Measurements from ENCODE around the gene UGT2B10.
"Not testable (repeated sequence)": the region's sequence is repeated elsewhere in the genome, so short reads cannot be mapped to it uniquely, and the experiment has no call there.

The UGT2B10 gene

DNA sequence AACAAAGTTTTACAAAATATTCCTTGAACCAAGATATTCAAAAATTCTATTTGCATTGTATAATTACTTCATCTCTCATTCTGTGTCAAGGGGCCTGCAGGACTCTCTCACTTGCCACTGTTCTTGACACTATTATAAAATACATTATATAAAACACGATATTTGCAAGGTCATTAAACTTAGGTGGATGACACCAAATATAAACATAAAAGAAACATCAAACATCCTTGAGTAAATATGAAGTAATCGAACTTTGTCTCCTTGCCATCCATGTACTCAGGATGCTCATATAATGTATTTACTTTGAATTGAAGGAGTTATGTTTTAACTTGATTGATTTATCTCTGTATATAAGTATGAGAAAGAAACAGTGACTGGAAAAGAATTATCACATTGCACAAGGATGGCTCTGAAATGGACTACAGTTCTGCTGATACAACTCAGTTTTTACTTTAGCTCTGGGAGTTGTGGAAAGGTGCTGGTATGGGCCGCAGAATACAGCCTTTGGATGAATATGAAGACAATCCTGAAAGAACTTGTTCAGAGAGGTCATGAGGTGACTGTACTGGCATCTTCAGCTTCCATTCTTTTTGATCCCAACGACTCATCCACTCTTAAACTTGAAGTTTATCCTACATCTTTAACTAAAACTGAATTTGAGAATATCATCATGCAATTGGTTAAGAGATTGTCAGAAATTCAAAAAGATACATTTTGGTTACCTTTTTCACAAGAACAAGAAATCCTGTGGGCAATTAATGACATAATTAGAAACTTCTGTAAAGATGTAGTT, at the start of gene UGT2B10:
Gene UGT2B10, plus strand, starts transcription at position 378 of the 793 bp plus-strand sequence. Its CDS starts 26 bp downstream, at position 404.
- DNase-seq = not testable (repeated sequence)

DNA sequence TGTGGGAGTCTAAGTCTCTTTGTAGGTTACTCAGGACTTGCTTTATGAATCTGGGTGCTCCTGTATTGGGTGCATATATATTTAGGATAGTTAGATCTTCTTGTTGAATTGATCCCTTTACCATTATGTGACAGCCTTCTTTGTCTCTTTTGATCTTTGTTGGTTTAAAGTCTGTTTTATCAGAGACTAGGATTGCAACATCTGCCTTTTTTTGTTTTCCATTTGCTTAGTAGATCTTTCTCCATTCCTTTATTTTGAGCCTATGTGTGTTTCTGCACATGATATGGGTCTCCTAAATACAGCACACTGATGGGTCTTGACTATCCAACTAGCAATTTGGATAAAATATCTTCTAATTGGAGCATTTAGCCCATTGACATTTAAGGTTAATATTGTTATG, 44.0 kb upstream of the UGT2B10 start:
- DNase-seq = not testable (repeated sequence)

DNA sequence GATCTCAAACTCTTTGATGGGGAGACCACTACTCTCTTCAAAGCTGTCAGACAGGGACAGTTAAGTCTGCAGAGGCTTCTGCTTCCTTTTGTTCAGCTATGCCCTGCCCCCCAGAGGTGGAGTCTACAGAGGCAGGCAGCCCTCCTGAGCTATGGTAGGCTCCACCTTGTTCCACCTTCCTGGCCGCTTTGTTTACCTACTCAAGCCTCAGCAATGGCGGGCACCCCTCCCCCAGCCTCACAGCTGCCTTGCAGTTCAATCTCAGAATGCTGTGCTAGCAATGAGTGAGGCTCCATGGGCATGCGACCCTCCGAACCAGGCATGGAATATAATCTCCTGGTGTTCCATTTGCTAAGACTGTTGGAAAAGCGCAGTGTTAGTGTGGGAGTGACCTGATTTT, 42.1 kb upstream of the UGT2B10 start:
- no peak for DNase-seq

DNA sequence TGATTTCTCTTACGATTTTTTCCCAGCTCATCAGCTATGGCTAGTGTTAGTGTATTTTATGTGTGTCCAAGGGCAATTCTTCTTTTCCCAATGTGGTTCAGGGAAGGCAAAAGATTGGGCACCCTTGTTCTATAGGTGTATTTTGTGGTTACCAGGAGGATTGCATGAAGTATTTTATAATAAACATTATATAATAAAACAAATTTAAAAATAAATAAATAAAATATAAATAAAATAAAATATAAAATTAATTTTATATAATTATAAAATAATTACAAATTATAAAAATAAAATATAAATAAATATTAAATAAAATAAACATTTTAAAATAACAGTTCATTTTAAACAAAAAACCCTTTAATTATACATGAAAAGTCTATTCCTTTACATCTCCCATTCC, 35.6 kb upstream of the UGT2B10 start:
- no peak for DNase-seq

DNA sequence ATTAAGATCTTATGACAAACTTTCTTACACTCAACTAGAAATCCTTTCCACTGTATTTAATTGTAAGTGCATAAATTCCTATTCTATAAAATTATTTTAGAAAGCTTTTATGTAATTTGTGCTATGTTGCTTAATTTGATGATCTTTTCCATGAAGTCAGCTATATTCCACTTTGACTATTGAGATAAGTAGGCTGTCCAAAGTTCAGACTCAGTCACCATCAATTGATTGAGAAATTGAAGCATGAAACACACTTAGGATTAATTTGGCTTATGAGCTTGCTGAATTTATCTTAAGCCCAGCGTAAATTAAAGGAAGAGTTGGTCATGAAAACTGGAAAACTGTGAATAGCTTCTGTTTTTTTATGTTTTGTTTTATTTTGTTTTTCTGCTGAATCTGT, 18.7 kb upstream of the UGT2B10 start:
- no peak for DNase-seq

DNA sequence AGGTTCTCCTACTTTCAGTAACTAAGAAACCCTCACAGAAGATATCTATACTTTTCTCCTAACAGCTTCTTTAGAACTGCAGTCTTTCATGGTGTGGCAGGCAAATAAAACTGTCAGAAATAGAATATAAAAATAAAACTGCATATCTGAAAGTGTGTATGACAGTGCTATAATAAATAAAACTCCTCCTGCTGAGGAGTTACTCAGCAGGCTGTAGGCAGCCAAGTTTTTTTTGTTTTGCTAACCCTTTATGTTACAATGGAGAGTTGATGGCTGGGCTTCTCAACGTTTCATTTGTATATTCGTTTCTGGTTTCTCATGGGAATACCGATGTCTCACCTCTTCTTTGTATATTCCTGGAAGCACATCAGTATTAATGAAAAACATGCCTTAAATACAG, 18.2 kb upstream of the UGT2B10 start:
- no peak for DNase-seq

DNA sequence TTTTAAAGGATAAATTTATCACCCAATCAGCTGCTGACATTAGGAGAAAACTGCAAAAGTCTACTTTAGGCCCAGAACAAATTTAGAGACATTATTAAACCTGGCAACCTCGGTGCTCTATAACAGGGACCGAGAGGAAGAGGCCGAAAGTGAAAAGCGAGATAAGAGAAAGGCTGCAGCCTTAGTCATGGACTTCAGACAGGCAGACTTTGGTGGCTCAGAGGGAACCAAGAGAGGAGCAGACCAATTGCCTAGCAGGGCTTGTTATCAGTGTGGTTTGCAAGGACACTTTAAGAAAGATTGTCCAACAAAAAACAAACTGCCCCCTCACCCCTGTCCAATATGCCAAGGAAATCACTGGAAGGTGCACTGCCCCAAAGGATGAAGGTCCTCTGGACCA, 12.8 kb upstream of the UGT2B10 start:
- no peak for DNase-seq

DNA sequence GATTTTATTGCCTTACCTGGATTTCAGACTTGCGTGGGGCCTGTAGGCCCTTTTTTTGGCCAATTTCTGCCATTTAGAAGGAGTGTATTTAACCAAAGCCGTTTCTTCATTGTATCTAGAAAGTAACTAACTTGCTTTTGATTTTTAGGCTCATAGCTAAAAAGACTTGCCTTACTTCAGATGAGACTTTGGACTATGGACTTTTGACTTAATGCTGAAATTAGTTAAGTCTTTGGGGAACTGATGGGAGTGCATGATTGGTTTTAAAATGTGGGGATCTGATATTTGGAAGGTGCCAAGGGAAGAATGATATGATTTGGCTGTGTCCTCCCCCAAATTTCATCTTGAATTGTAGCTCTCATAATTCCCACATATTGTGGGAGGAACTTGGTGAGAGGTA, 7.7 kb upstream of the UGT2B10 start:
- no peak for DNase-seq

DNA sequence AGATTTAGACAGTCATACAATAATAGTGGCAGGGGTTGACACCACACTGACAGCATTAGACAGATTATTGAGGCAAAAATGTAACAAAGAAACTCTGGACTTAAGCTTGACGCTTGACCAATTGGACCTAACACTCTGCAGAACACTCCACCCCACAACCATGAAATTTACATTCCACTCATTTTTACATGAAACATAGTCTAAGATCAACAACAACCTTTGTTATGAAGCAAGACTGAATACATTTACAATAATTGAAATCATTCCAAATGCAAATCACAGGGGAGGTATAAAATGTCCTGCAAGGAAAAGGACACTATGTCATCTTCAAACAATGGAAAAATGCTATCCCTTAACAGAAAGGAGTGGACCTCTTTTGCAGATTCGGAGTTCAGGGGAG, 4.9 kb upstream of the UGT2B10 start:
- no peak for DNase-seq

DNA sequence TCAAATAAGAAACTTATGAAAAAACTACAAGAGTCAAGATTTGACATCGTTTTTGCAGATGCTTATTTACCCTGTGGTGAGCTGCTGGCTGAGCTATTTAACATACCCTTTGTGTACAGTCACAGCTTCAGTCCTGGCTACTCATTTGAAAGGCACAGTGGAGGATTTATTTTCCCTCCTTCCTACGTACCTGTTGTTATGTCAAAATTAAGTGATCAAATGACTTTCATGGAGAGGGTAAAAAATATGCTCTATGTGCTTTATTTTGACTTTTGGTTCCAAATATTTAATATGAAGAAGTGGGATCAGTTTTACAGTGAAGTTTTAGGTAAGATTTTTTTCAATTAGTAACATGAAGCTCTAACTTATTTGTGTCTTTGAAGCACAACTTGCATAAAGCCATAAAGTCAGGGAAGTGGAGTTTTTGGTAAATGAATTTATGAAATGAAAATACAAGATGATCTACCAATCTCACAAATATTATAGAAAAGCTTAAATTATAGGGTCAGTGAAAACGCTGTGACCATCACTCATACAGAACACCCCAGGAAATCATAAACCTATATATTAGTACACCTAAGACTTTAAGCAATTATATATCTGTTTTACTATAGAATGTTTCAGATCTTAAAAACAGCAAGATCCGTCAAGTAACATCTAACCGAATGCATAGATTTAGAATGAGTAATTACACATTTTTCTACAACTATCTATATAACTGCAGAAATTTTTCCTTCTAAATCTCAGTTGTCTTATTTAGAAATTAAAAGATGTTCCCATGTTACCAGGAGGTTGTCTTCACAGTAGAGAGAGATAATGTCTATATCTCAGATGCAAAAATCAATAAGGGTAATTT, 844 bp downstream of the UGT2B10 start:
- not testable (repeated sequence) for DNase-seq

DNA sequence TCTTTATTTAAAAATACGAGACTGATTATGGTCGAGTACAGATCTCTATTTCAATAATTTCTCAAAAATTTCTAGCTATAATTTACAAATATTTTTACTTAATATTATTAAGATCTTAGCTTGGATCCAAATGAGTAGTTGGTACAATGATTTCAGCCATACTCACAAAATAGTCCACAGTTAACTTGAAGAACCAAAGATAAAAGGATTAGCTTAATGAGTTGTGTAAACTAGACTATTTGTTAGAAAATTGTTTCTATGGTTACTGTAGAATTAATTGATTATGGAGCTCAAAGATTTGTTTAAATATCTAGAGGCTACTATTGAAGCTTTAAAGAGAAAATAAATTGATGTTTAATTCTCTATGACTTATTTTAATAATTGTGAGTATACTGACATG, 1.6 kb downstream of the UGT2B10 start:
- no peak for DNase-seq

DNA sequence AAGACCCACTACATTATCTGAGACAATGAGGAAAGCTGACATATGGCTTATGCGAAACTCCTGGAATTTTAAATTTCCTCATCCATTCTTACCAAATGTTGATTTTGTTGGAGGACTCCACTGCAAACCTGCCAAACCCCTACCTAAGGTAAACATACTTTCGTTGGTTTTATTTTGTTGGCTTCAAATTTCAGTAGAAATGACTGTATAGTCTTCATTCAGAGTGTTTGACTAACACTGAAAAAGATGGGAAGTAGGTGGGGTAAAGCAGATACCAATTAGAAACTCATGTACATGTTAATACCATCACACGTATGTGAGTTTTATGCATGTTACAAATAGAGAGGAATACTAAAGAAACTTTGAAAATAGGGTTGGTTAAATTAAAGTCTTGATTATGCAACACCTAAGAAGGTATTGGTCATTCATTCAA, 2.3 kb downstream of the UGT2B10 start:
- not testable (repeated sequence) for DNase-seq

DNA sequence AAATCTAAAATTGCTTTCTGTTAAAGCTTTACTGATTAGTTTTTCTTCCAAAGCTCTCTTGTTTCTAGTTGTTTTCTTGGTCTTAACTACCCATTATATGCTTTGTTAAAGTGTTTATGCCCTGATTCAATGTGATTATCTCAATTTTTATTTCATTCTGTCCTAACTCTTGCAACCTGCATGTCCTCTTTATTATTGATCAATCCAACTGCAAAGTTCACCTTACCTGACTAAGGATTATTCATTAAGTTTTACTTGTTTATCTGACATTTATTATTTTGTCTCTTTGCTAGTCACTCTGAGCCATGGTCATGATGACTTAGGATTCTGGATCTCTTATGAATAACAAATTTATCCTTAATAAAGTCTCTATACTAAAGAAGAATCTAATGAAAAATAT, 15.8 kb downstream of the UGT2B10 start:
- no peak for DNase-seq

DNA sequence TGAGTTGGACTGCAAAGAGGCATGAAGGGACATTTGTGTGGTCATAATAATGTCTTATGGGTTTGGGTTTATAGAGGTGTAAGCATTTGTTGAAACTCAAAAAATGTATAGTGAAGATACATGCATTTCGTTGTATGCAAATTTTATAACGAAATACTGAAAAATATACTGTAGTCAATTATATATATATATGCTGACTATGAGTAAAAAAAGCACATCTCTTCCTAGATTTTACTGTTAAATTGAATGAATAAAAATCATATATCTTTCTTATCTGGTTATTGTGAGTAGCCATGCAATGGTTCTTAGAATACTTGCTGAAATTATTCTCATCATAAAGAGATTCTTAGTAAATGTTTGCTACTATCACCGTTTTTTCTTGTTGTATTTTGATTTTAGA, 34.5 kb downstream of the UGT2B10 start:
- DNase-seq = no peak

DNA sequence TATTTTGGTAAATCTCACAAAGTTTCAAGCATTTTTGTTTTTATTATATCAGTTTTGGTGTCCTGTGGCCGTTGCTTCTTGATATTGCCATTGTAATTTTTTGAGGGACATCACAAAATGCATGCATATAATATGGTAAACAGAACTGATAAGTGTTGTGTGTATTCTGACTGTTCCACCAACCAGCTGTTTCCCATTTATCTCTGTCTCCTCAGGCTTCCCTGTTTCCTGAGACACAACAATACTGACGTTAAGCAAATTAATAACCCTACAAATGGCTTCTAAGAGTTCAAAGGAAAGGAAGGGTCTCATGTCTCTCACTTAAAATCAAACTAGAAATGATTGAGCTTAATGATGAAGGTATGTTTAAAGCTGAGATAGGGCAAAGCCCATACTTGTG, 40.0 kb downstream of the UGT2B10 start:
- DNase-seq = no peak

DNA sequence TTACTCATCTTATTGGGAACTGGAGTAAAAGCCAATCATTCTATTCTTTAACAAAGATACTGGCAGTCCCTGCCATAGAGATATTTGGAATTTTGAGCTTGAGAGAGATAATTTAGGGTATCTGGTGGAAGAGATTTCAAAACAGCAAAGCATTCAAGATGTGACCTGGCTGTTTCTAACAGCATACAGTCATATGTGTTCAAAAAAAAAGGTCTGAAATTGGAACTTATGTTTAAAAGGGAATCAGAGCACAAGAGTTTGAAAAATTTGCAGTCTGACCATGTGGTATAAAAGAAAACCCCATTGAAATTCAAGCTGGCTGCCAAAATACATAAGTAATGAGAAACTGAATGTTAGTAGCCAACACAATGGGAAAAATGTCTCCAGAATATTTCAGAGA, 42.2 kb downstream of the UGT2B10 start:
- no peak for DNase-seq

DNA sequence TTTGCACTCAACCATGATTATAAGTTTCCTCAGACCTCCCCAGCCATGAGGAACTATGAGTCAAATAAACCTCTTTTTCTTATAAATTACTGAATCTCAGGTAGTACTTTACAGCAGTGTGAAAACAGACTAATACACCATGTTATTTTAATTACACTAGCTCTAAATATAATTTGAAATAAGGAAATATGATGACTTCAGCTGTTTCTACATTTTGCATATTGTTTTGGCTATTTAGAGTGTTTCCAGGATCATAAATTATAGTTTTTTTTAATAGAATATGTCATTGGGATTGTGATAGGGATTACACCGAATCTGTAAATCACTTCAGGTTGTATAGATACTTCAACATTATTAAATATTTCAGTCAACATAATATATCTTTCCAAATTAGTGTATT, 43.9 kb downstream of the UGT2B10 start:
- DNase-seq = no peak

DNA sequence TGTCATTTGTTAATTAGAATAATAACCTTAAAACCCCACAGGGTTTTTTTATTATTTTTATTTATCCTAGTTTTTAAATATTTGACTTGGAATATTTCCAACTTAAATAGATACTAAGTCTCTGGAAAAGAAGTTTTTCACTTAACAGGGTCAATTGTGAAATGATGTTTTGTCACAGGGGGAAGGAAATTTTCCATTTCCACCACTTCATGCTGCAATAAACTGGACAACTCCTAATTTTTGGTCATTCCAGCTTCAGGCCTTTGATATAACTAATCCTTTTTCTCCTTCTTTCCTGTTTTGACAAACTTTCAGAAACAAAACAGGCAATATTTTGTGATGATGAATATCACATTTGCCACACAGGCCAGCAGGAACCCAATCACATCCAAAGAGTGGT, 45.3 kb downstream of the UGT2B10 start:
- no peak for DNase-seq

DNA sequence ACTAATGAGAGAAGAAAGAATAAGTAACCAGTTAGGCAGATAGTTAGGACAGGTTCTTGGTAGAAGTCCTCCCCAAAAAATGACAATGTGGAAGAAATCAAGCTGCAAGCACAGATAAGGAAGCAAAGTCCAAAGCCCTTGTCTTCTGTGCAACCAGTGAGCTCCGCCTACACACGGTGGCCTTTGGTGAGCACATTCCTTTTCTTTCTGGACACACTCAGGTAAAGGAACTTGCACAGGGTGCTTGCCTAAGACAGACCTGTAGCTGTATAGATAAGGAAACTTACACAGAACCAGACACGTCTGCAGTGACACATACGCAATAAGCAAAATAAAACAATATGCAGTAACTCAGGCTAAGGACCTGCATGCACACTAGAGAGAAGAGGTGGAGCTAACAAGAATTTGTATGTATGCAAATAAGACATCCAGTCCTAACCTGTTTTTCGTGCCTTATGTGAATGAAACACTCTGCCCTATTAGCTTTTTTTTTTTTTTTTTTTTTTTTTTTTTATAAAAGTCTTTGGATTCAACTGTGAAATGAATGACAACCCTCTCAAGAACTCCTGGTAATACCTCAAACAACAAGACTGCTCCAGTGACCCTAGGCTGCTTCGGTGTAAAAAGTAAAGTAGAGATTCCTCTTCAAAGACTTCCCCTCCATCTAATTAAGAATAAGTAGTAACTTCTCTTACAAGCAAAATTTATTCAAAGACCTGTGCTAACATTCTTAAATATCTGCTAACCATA, 48.8 kb downstream of the UGT2B10 start:
- no peak for DNase-seq

DNA sequence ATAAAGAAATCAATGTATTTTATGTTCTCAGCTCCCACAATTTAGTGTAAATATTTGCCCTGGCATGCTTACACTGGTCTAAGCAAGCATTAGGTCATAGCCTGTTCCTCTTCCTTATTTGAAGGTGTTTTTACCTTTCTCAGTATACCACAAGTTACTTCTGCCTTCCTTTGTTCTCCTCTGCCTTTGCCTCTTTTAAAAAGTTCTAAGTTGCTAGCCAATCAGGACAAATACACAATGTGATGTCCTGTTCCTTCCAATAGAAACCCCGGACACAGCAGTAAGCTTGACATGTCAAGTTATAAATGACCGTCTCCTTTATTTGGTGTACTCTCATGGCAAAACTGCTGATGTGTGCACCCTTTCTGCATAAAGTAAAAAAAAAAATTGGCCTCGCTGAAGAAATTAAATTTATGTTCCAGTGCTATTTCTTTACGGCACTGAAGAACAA, 49.4 kb downstream of the UGT2B10 start:
- DNase-seq = no peak

DNA sequence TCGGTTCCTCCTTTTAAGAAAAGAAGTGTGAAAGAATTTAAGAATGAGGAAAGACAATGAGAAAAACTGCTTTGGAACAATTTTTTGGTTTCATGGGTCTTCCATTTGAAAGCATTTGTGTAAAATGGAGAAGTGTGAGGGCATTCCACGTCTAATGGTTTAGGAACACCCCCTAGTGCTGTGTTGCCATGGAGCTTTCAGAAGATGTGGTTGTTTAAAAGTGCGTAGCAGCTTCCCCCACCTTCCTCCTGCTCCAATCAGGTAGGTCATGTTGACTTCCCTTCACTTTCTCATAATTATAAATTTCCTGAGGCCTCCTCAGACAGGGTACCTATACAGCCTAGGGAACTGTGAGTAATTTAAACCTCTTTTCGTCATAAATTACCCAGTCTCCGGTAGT, 50.0 kb downstream of the UGT2B10 start:
- DNase-seq = no peak

DNA sequence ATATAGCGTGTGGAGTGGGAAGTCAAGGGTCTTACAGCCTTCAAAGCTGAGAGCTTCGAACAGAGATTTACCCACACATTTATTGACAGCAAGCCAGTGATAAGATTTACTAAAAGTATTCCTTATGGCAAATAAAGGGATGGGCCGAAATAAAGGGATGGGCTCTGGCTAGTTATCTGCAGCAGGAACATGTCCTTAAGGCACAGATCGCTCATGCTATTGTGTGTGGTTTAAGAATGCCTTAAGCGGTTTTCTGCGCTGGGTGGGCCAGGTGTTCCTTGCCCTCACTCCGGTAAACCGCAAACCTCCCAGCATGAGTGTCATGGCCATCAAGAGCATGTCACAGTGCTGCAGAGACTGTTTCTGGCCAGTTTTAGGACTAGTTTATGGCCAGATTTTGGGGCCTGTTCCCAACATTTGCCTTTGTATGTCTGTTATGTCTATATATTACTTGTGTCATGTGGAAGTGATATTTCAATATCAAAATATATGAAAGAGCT, 53.5 kb downstream of the UGT2B10 start:
- no peak for DNase-seq
